CD1c-positive myeloid dendritic cell (primary cell): ENCODE measurements around the gene CYP2A7.
"Not testable (repeated sequence)": the region's sequence is repeated elsewhere in the genome, so short reads cannot be mapped to it uniquely, and the experiment has no call there.

Experiments
- DNase-seq: peaks from one replicate; pipeline ENCODE4 v3.0.0-alpha.2; 2016; ENCODE audit errors: extremely low spot score

Gene CYP2A7

DNA sequence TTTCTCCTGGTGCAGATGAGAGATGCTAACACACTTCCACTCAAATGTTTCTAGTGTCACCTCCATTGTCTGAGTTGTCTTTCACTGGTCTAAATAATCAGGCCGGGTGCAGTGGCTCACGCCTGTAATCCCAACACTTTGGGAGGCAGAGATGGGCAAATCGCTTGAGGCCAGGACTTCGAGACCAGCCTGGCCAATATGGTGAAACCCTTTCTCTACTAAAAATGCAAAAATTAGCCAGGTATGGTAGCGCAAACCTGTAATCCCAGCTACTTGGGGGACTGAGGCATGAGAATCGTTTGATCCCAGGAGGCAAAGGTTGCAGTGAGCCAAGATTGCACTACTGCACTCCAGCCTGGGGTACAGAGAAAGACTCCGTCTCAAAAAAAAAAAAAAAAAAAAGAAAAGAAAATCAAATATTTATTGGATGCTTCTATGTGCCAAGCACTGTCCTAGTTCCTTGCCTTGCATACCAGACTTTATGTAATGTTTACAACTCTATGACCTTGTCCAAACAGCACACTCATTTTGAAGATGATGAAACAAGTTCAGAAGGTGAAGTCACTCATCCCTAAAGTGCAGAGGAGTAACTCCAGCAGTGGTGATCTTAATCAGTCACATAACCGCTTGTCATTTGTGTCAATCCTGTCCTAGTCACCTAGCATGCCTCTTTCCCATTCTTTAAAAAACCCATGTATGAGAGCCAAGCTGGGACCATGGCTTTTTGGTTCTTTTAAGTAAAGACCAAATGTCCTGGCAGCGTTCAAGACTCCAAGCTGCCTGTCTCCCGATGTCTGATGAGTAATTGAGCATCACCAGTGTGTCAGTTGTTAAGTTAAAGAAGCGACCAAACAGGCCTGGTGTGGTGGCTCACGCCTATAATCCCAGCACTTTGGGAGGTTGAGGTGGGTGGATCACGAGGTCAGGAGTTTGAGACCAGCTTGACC, 15.1 kb upstream of the CYP2A7 start:
- not testable (repeated sequence) for DNase-seq

DNA sequence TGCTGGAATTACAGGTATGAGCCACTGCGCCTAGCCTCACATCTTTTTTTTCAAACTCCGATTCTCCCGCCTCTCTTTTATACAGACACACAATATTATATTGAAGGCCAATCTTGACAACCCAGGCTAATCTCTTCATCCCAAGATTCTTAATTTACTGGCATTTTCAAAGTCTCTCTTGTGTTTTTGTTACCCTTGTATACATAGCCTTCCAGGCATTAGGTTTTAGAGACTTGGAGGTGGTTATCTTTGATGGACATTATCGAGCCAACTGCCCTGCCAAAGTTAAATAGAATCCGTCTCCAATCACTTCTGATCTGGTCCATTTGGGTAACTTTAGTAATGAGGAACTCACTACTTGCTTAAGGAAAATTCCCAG, 14.4 kb upstream of the CYP2A7 start:
- DNase-seq: no peak

DNA sequence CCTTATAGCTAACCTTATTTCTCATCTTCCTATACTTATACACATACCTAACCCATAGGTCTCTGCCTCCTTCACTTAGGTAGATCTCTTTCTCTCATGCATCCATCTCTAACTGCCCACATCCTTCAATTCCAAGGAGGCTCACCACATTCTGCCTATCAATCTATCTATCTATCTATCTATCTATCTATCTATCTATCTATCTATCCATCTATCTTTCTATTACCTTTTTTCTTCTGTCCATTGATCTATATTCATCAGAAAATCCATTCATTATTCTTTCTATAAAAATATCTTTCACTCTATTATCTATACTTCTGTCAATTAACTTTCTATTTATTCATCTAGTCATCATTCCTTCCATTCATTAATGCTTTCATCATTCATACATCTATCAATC, 11.1 kb upstream of the CYP2A7 start:
- DNase-seq: no peak

DNA sequence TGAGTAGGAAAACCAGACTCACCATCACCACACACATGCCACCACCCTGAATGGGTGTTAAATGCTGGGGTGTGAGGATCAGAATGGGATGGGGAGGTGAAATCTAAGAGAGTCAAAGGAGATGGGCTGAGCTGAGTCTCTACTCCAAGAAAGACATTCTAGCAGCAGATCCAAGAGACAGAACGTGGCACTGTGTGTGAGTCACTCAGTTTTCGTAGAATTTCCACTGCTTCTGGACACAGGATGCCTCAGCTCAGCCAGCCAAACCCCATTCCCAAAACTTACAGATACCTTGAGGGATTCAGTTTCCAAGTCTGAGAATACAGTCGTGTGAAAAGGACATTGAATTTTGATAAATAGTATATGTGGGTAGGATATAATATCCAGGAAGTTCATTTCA, 7.3 kb upstream of the CYP2A7 start:
- no peak for DNase-seq

DNA sequence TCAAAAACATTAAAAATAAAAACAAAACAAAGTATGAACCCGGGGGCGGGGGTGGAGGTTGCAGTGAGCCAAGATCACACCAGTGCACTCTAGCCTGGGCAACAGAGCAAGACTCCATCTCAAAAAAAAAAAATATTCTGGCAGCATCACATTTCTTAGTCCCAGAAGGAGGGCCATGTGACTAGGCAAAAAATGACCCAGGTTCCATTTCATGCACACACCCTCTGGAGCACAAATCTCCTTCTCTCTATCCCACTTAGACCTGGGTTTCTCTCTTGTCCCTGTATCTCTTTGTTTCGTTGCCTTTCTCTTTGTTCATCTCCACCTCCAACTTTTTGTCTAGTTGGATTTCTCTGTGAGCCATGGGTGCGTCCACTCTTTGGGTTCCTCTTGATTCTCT, 6.2 kb upstream of the CYP2A7 start:
- no peak for DNase-seq

DNA sequence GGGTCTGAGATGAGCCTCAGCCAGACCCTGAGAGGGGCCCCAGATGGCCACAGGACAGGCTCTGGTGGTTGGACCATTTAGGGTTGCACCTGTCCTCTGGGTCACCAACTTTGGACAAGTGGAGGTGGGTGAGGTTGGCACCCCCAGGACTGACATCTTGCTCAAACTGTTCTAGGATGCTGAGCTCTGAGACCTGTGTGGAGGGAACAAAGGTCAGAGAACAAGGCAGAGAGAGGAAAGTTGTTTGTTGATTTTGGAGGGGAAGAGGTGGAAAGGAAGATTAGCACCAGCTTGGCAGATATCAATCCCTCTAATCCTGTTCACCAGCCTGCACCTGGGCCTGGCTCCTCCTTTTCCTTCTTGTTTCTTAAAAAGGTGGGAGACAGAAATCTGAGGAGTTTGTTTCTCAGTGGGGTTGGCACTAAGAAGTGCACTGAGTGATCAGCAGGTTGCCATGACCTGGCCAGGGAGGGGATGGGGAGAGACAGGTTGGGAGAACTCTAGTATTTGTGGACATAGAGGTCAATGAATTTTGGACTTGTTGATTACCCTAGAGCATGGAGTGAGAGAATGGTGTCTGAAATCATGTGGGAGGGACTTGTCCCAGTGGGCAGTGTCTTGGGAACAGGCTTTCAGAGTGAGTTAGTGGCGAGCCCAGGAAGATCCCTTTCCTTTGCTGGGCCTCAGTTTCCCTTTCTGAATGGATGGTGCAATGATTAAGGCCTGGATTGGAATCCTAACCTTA, 2.3 kb upstream of the CYP2A7 start:
- DNase-seq: not testable (repeated sequence)

DNA sequence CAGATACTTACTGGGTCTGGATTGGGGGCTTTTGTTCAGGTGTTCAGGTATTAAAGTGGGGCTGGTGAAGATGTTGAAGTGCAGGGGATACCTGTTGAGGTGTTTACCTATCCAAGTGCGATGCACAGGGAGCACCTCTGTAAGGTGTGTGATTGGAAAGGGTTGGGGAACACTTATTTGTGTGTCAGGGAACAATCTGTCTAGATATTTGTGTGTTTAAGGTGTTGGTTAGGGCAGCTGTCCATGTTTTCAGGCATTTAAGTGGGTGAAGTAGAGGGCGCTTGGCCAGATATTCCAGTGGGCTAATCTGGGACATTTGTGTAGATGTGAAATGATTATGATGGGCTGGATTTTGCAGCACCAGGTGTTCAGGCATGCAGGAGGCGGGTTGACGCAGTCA, 2.7 kb downstream of the CYP2A7 start:
- DNase-seq: not testable (repeated sequence)

DNA sequence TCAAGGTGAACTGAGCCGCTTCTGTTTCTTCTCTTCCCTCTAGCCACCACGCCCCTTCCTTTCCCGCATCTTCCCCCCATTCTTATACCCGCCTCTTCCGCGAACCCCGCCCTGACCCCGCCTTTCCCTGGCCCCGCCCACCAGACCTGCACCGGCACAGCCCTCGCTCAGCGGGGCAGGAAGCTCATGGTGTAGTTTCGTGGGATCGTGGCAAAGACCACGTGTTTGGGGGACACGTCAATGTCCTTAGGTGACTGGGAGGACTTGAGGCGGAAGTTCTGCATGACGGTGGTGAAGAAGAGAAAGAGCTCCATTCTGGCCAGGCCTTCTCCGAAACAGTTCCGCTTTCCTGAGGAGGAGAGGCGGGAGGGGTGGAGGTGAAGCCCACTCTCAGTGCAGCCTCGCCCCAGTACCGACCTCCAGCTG, 6.5 kb downstream of the CYP2A7 start:
- peak; percentile 57 for DNase-seq

DNA sequence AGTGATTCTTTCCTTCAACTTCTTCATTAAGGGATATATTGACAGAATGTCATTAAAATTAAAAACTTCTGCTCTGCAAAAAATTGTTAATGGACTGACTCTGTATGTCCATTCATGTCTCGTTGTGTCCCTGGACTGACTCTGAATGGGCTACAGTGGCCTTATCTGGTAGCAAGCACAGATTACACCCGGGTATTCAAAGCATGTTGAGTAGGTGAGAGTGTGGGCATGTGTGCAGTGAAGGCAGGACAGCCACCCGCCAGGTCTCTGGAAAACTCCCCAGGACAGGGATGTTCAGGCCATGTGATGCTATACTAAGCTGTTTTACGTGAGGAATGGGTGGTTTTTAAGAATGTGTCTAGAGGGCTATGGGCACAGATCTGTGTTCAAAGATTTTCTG, 7.2 kb downstream of the CYP2A7 start:
- DNase-seq: not testable (repeated sequence)

DNA sequence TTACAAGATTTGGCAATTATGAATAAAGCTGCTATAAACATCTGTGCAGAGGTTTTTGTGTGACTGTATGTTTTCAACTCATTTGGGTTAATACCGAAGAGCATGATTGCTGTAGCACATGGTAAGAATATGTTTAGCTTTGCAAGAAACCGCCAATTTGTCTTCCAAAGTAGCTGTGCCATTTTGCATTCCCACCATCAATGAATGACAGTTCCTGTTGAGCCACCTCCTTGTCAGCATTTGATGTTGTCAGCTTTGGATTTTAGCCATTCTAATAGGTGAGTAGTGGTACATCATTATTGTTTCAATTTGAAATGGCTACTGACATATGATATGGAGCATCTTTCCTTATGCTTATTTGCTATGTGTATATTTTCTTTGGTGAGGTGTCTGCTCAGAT, 8.2 kb downstream of the CYP2A7 start:
- not testable (repeated sequence) for DNase-seq

DNA sequence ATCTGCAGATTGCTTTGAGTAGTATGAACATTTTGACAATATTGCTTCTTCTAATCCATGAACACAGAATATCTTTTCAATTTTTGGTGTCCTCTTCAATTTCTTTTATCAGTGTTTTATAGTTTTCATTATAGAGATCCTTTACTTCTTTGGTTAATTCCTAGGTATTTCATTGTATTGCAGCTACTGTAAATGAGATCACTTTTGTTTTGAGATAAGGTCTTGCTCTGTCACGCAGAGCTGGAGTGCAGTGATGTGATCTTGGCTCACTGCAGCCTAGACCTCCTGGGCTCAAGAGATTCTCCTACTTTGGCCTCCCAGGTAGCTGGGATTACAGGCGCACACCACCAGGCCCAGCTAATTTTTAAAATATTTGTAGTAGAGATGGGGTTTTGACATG, 9.8 kb downstream of the CYP2A7 start:
- DNase-seq: no peak

DNA sequence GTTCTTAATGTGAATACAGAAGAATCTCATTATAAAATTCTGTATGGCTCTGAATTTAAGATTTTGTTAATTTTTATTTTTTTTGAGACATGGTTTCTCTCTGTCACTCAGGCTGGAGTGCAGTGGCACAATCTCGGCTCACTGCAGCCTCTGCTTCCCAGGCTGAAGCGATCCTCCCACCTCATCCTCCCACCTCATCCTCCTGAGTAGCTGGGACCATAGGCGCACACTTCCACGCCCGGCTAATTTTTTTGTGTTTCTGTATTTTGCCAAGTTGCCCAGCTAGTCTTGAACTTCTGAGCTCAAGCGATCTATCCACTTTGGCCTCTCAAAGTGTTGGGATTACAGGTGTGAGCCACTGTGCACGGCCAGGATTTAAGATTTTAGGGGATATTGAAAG, 14.3 kb downstream of the CYP2A7 start:
- DNase-seq: no peak

DNA sequence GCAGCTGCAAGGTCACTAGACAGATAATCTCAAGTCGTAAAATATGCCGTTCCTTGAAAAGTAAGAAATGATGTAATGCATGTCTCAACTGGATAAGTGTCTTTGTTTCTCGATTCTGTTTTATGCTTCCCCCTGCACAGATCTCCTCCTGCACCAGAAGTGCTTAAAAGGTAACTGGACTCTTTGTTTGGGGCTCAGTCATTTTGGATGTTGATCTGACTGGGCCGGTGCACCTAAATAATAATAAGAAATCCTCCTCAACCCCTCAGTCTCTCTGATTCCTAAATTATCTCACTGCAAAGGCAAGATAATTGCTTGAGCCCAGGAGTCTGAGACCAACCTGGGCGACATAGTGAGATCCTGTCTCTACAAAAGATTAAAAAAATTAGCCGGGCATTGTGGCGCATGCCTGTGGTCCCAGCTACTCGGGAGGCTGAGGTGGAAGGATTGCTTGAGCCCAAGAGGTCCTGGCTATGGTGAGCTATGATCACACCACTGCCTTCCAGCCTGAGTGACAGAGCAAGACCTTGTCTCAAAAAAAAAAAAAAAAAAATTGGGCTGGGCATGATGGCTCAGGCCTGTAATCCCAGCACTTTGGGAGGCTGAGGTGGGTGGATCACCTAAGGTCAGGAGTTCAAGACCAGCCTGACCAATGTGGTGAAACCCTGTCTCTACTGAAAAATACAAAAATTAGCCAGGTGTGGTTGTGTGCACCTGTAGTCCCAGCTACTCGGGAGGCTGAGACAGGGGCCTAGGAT, 17.1 kb downstream of the CYP2A7 start:
- DNase-seq: not testable (repeated sequence)

DNA sequence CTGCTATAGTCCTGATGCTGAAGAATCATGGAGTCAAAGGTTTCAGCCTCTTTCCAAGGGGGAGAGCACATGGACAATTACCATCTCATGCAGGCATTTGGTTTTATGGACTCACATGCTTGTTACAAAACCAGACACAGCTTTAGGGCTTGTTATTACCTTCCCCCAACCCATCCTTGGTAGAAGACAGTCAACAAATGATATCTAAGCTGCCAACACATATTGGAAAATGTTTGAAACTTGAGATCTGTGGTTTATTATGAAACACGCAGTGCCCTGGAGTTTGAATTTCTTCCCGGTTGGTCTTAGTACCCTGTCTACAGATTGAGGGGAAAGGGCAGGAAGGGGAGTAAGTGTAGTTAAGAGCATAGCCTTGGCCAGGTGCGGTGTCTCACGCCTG, 19.2 kb downstream of the CYP2A7 start:
- no peak for DNase-seq

DNA sequence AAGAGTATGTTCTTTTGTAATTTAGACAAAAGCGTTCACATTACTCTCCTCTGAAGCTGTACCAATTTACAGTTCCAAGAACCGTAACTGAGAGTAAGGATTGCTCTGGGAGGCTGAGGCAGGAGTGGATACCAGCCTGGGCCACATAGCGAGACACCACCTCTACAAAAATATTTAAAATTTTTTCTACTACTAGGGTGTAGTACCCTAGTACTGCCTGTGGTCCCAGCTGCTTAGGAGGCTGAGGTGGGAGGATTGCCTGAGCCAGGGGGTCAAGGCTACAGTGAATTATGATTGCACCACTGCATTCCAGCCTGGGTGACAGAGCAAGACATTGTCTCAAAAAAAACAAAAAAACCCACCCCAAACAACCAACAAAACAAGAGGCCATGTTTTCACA, 19.7 kb downstream of the CYP2A7 start:
- DNase-seq: no peak

DNA sequence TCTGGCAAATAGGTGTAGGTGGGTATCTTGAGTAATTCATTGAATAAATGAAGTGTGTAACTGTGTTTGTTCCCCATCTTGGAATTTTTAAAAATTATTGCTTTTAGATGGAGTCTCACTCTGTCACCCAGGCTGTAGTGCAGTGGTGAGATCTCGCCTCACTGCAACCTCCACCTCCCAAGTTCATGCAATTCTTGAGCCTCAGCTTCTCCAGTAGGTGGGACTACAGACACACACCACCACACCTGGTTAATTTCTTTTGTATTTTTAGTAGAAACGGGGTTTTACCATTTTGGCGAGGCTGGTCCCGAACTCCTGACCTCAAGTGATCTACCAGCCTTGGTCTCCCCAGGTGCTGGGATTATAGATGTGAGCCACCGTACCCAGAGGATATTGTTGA, 23.9 kb downstream of the CYP2A7 start:
- DNase-seq: no peak

DNA sequence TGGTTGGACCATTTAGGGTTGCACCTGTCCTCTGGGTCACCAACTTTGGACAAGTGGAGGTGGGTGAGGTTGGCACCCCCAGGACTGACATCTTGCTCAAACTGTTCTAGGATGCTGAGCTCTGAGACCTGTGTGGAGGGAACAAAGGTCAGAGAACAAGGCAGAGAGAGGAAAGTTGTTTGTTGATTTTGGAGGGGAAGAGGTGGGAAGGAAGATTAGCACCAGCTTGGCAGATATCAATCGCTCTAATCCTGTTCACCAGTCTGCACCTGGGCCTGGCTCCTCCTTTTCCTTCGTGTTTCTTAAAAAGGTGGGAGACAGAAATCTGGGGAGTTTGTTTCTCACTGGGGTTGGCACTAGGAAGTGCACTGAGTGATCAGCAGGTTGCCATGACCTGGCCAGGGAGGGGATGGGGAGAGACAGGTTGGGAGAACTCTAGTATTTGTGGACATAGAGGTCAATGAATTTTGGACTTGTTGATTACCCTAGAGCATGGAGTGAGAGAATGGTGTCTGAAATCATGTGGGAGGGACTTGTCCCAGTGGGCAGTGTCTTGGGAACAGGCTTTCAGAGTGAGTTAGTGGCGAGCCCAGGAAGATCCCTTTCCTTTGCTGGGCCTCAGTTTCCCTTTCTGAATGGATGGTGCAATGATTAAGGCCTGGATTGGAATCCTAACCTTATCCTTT, 29.4 kb downstream of the CYP2A7 start:
- not testable (repeated sequence) for DNase-seq

DNA sequence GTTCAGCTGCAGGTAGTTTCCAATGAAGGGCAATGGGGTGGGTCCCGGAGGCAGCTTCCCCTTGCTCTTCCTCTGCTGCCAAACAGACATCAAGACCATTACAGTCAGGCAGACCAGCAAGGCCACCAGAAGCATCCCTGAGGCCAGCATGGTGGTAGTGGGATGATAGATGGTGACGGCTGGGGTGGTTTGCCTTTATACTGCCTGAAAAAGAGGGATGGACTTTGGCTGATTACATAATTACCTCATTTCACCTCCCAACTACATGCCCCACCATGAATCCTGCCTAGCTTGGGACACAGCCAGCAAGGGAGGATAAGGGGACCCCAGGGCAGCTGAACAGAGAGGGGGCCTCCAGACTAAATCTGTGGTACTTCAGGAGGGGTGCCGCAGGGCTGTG, 31.8 kb downstream of the CYP2A7 start, which contains the start of gene CYP2A6:
CYP2A6 (minus strand) TSS at position 171 of the 400 bp plus-strand sequence; CDS start at position 150, 21 bp downstream.
- not testable (repeated sequence) for DNase-seq

DNA sequence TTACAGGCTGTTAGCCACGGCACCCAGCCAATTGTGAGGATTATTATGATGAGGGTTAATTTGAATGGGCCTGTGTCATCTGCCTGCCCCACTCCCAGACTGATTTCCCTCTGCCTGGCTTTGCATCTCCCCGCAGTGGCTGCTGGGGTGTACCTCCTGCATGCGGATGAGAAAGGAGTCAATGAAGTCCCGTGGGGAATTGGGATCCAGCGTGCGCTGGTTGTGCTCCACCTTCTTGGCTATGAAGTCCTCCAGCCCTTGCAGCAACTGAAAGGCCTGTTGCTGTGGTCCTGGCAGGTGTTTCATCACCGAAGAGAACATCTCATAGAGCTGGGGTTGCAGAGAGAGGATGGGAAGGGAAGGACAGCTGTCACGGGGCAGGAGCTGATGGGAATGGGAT, 35.3 kb downstream of the CYP2A7 start:
- not testable (repeated sequence) for DNase-seq

DNA sequence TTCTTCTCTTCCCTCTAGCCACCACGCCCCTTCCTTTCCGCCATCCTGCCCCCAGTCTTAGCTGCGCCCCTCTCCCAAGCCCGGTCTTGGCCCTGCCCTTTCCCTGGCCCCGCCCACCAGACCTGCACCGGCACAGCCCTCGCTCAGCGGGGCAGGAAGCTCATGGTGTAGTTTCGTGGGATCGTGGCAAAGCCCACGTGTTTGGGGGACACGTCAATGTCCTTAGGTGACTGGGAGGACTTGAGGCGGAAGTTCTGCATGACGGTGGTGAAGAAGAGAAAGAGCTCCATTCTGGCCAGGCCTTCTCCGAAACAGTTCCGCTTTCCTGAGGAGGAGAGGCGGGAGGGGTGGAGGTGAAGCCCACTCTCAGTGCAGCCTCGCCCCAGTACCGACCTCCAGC, 38.4 kb downstream of the CYP2A7 start:
- DNase-seq: peak; percentile 49

DNA sequence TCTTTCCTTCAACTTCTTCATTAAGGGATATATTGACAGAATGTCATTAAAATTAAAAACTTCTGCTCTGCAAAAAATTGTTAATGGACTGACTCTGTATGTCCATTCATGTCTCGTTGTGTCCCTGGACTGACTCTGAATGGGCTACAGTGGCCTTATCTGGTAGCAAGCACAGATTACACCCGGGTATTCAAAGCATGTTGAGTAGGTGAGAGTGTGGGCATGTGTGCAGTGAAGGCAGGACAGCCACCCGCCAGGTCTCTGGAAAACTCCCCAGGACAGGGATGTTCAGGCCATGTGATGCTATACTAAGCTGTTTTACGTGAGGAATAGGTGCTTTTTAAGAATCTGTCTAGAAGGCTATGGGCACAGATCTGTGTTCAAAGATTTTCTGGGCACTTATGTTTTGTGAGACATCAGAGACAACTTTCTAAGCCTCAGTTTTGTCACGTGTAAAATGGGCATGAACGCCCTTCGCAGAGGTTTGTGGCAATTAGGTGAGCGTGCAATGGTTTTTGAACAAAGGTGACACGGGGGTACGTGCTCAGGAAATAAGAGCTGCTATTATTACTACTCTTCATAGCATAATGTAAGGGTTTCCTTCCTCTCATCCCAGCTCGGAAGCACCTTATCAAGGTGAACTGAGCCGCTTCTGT, 38.9 kb downstream of the CYP2A7 start:
- DNase-seq: not testable (repeated sequence)
